HepG2 (cell line): ENCODE measurements around the gene SHC1. TPM values are rescaled to one million over a fixed set of nuclear protein-coding genes. Genes with fewer than 3 reads are reported as not detected.

Source experiments
- ATF3 ChIP-seq: sonication (generic); formaldehyde crosslinking; IDR thresholded peaks from 2 replicates; pipeline ENCODE4 v1.4.0; 2020; ENCODE audit warnings: missing genetic modification reagents
- BORCS8-MEF2B ChIP-seq: sonication (generic); formaldehyde crosslinking; IDR thresholded peaks from 2 replicates; pipeline ENCODE4 v1.8.0; 2022; ENCODE audit warnings: mild to moderate bottlenecking, missing genetic modification reagents
- CREM ChIP-seq, 2 experiments: sonication (generic) in 1 of 2; formaldehyde crosslinking in 1 of 2; IDR thresholded peaks; 2 replicates each; pipeline versions ENCODE4 v1.4.0 to v1.6.1; 2016 to 2020; ENCODE audit warnings: antibody characterized with exemption in 1 of 2, mild to moderate bottlenecking in 1 of 2, missing genetic modification reagents in 1 of 2
- DBP ChIP-seq: sonication (generic); formaldehyde crosslinking; IDR thresholded peaks from 2 replicates; pipeline ENCODE4 v1.4.0; 2020; ENCODE audit warnings: missing genetic modification reagents; ENCODE audit errors: not compliant biosample characterization
- FOXM1 ChIP-seq: sonication (generic); formaldehyde crosslinking; IDR thresholded peaks from 2 replicates; pipeline ENCODE4 v1.5.0; 2020; ENCODE audit warnings: missing genetic modification reagents
- MXD4 ChIP-seq: IDR thresholded peaks from 2 replicates; pipeline ENCODE4 v1.6.1; 2016; ENCODE audit warnings: mild to moderate bottlenecking, missing biosample characterization, missing genetic modification reagents
- NFYC ChIP-seq: IDR thresholded peaks from 2 replicates; pipeline ENCODE4 v1.6.1; 2016; ENCODE audit warnings: missing genetic modification reagents, missing compliant biosample characterization
- RBM39 ChIP-seq: fragments of 200-400 bp; formaldehyde crosslinking; IDR thresholded peaks from one replicate; pipeline ENCODE4 v1.6.1; 2018; ENCODE audit warnings: antibody characterized with exemption, mild to moderate bottlenecking, low read depth, low read length; ENCODE audit not compliant: poor library complexity, severe bottlenecking
- RELA ChIP-seq: sonication (generic); formaldehyde crosslinking; IDR thresholded peaks from 2 replicates; pipeline ENCODE4 v1.4.0; 2020; ENCODE audit warnings: missing genetic modification reagents
- RFX3 ChIP-seq: IDR thresholded peaks from 2 replicates; pipeline ENCODE4 v1.6.1; 2016; ENCODE audit warnings: missing biosample characterization, missing genetic modification reagents
- SNAI1 ChIP-seq: sonication (generic); formaldehyde crosslinking; IDR thresholded peaks from 2 replicates; pipeline ENCODE4 v1.5.0; 2020; ENCODE audit warnings: mild to moderate bottlenecking, missing genetic modification reagents, borderline replicate concordance
- TFDP2 ChIP-seq: sonication (generic); formaldehyde crosslinking; IDR thresholded peaks from 2 replicates; pipeline ENCODE4 v1.4.0; 2020; ENCODE audit warnings: missing genetic modification reagents
- ZNF20 ChIP-seq: sonication (generic); formaldehyde crosslinking; IDR thresholded peaks from 2 replicates; pipeline ENCODE4 v1.4.0; 2020; ENCODE audit warnings: mild to moderate bottlenecking, moderate library complexity, missing genetic modification reagents
- ZNF205 ChIP-seq: IDR thresholded peaks from 2 replicates; pipeline ENCODE4 v1.6.1; 2018; ENCODE audit warnings: missing biosample characterization, missing genetic modification reagents
- ZNF276 ChIP-seq: sonication (generic); formaldehyde crosslinking; IDR thresholded peaks from 2 replicates; pipeline ENCODE4 v1.4.0; 2020; ENCODE audit warnings: mild to moderate bottlenecking, low read depth, missing genetic modification reagents
- ZNF331 ChIP-seq: sonication (generic); formaldehyde crosslinking; IDR thresholded peaks from 2 replicates; pipeline ENCODE4 v1.4.0; 2020; ENCODE audit warnings: missing genetic modification reagents
- ZNF484 ChIP-seq: sonication (generic); formaldehyde crosslinking; IDR thresholded peaks from 2 replicates; pipeline ENCODE4 v1.5.1; 2020; ENCODE audit warnings: mild to moderate bottlenecking, low read depth, missing genetic modification reagents, borderline replicate concordance
- ZNF510 ChIP-seq: sonication (generic); formaldehyde crosslinking; IDR thresholded peaks from 2 replicates; pipeline ENCODE4 v1.4.0; 2020; ENCODE audit warnings: low read depth, mild to moderate bottlenecking, missing genetic modification reagents
- ZNF574 ChIP-seq: sonication (generic); formaldehyde crosslinking; IDR thresholded peaks from 2 replicates; pipeline ENCODE4 v1.4.0; 2020; ENCODE audit warnings: missing genetic modification reagents
- ZNF580 ChIP-seq: IDR thresholded peaks from 2 replicates; pipeline ENCODE4 v1.6.1; 2016; ENCODE audit warnings: low read depth, borderline replicate concordance
- ZNF589 ChIP-seq: sonication (generic); formaldehyde crosslinking; conservative IDR thresholded peaks from 2 replicates; pipeline ENCODE4 v1.8.0; 2022; ENCODE audit warnings: mild to moderate bottlenecking, moderate library complexity, missing genetic modification reagents
- ZSCAN12 ChIP-seq: sonication (generic); formaldehyde crosslinking; IDR thresholded peaks from 2 replicates; pipeline ENCODE4 v1.9.0; 2021; ENCODE audit warnings: mild to moderate bottlenecking, missing genetic modification reagents
- ZSCAN29 ChIP-seq: sonication (generic); formaldehyde crosslinking; conservative IDR thresholded peaks from 2 replicates; pipeline ENCODE4 v1.4.0; 2020; ENCODE audit warnings: mild to moderate bottlenecking, missing genetic modification reagents
- polyA plus RNA-seq, 8 experiments: library from polyadenylated mRNA; depleted of rRNA in 3 of 8; stranded (reverse) in 7 of 8; unstranded in 1 of 8; fragments of >200 nt; fragmentation: Illumina TruSeq in 4 of 8; extraction: Trizol in 4 of 8; gene quantifications; 2 replicates each; pipeline versions ENCODE4 v1.2.1 to v1.2.3, GENCODE V29; 2011 to 2016; ENCODE audit warnings: low read depth in 4 of 8, missing spikeins in 1 of 8, mixed read lengths in 1 of 8; ENCODE audit not compliant: insufficient read depth in 1 of 8
- total RNA-seq, 5 experiments: library from RNA; depleted of rRNA; stranded (reverse); fragments of >200 nt; fragmentation: Illumina TruSeq; extraction: Trizol; gene quantifications; 2 replicates each; pipeline ENCODE4 v1.2.3, GENCODE V29; 2016; ENCODE audit warnings: low read depth in 1 of 5

The SHC1 gene
- total and polyA plus RNA-seq, 2 of the 13 experiments (the other 11 are each of a cell fraction or from before 2014, with no cell fraction given) = 52.0 to 137 TPM

GRCh38 chr1:154970631-154971340 lies at the start of gene SHC1 (continued):
- TF ChIP-seq RBM39 (no peak), FOXM1 (CRISPR knock-in tag) (no peak), MXD4 (CRISPR knock-in tag) (0 out of 2 replicates have a peak, but pooled peaks have one; percentile 54), ZNF20 (CRISPR knock-in tag) (no peak), ATF3 (0 out of 2 replicates have a peak, but pooled peaks have one; percentile 35), DBP (no peak), CREM (IDR thresholded peaks at IDR 0.05) (peak; percentile 27; the same call in 1 of the 2 replicates), CREM (CRISPR knock-in tag; IDR thresholded peaks at IDR 0.05) (no peak), ZNF510 (CRISPR knock-in tag) (no peak), NFYC (peak; percentile 65), ZNF331 (CRISPR knock-in tag) (no peak), ZNF276 (no peak), ZNF589 (CRISPR knock-in tag) (no peak), RELA (CRISPR knock-in tag) (no peak), ZSCAN12 (CRISPR knock-in tag) (no peak), ZNF205 (CRISPR knock-in tag) (no peak), ZNF580 (no peak), SNAI1 (no peak), TFDP2 (CRISPR knock-in tag) (no peak), RFX3 (CRISPR knock-in tag) (no peak), ZNF484 (CRISPR knock-in tag) (no peak), ZNF574 (peak; percentile 32; the same call in 1 of the 2 replicates), BORCS8-MEF2B (CRISPR knock-in tag) (no peak), ZSCAN29 (CRISPR knock-in tag) (no peak)
